ENCODE data around the gene TMEM161A.
"Not testable (repeated sequence)": the region's sequence is repeated elsewhere in the genome, so short reads cannot be mapped to it uniquely, and the experiment has no call there.

Gene TMEM161A

DNA sequence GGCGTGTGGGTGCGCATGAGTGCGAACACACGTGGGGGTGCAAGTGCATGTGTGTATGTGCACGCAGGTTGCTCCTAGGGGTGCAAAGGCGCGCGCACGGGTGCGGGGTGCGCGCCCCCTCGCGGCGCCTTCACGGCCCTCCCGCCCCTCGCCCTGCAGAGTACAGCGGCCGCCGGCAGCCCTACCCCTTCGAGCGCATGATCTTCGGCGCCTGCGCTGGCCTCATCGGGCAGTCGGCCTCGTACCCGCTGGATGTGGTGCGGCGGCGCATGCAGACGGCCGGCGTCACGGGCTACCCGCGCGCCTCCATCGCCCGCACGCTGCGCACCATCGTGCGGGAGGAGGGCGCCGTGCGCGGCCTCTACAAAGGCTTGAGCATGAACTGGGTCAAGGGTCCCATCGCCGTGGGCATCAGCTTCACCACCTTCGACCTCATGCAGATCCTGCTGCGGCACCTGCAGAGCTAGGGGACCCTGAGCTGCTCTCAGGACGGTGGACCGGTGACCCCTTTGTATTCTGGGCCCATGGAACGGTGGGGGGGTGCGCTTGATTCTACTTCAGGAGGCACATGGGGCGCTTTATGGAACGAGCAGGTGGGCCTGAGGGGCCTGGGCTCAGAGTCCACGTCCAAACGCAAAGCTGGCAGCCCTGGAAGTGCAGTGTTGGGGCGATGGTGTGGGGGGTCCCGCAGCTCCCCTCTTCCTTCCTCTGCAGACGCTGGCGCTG is 27.7 kb downstream of the TMEM161A start:
- Histone ChIP-seq H2AK5ac (ENCODE audit: low read length) (no peak overlapping the region), H3K18ac (ENCODE audit: low read length) (no peak overlapping the region), H4K5ac (ENCODE audit: low read length) (no peak overlapping the region), H3K79me1 (ENCODE audit: low read length) (no peaks in the 10 kb centered on the region), H3K4me1 (ENCODE audit: control insufficient read depth, low read depth, low read length) (no peaks in the 10 kb centered on the region), H3K27ac (ENCODE audit: low read depth, low read length) (no peak overlapping the region), H2BK5ac (ENCODE audit: low read length) (no peak overlapping the region), H3K9ac (ENCODE audit: low read length) (no peak overlapping the region), H3K4ac (ENCODE audit: low read depth, low read length) (no peak overlapping the region), H3K36me3 (ENCODE audit: control insufficient read depth, insufficient read depth, low read length) (no peaks in the 10 kb centered on the region), H3K56ac (ENCODE audit: low read length) (no peak overlapping the region), H3K79me2 (ENCODE audit: control insufficient read depth, insufficient read depth, low read length) (no peaks in the 10 kb centered on the region), H3K27me3 (ENCODE audit: insufficient read depth, low read length, poor library complexity) (no peaks in the 10 kb centered on the region), H2BK15ac (replicated peaks; ENCODE audit: low read depth) (no peak overlapping the region), H4K8ac (ENCODE audit: low read depth, low read length) (no peak overlapping the region), H3K4me3 (ENCODE audit: low read length) (no peak overlapping the region), H3K4me2 (ENCODE audit: low read length) (no peak overlapping the region), H3K23ac (ENCODE audit: low read length) (no peak overlapping the region), H2BK120ac (ENCODE audit: low read depth, low read length) (no peak overlapping the region)
- no peak for DNase-seq
- no CpG with 5 or more reads among the region's 66 CpGs for WGBS (ENCODE audit: extremely low coverage, insufficient coverage, low lambda C conversion rate)

GRCh38 chr19:19109601-19110000 is 28.7 kb downstream of the TMEM161A start:
- WGBS (ENCODE audit: extremely low coverage, insufficient coverage, low lambda C conversion rate) = no CpG with 5 or more reads among the region's 9 CpGs
- no peak overlapping the region for H2BK120ac ChIP-seq (ENCODE audit: low read depth, low read length)

GRCh38 chr19:19107654-19108053 is 30.6 kb downstream of the TMEM161A start:
- no peak overlapping the region for H3K4me2 ChIP-seq (ENCODE audit: low read length)
- no peak overlapping the region for H2BK15ac ChIP-seq (replicated peaks; ENCODE audit: low read depth)
- WGBS (ENCODE audit: extremely low coverage, insufficient coverage, low lambda C conversion rate) = no CpG with 5 or more reads among the region's 11 CpGs
- H3K4me3 ChIP-seq (ENCODE audit: low read length) = no peak overlapping the region
- H3K79me1 ChIP-seq (ENCODE audit: low read length) = no peaks in the 10 kb centered on the region
- no peak overlapping the region for H2BK120ac ChIP-seq (ENCODE audit: low read depth, low read length)
- no peaks in the 10 kb centered on the region for H3K79me2 ChIP-seq (ENCODE audit: control insufficient read depth, insufficient read depth, low read length)
- no peak overlapping the region for H3K27ac ChIP-seq (ENCODE audit: low read depth, low read length)
- no peak overlapping the region for H2BK5ac ChIP-seq (ENCODE audit: low read length)
- peaks cover 2% of the 10 kb centered on the region for H3K4me1 ChIP-seq (ENCODE audit: control insufficient read depth, low read depth, low read length)
- peak; percentile 19 for DNase-seq
- H4K8ac ChIP-seq (ENCODE audit: low read depth, low read length) = no peak overlapping the region
- no peak overlapping the region for H3K9ac ChIP-seq (ENCODE audit: low read length)
- no peak overlapping the region for H3K4ac ChIP-seq (ENCODE audit: low read depth, low read length)
- no peaks in the 10 kb centered on the region for H3K27me3 ChIP-seq (ENCODE audit: insufficient read depth, low read length, poor library complexity)
- no peak overlapping the region for H3K23ac ChIP-seq (ENCODE audit: low read length)
- H2AK5ac ChIP-seq (ENCODE audit: low read length) = no peak overlapping the region
- H3K18ac ChIP-seq (ENCODE audit: low read length) = no peak overlapping the region
- H3K56ac ChIP-seq (ENCODE audit: low read length) = no peak overlapping the region
- H4K5ac ChIP-seq (ENCODE audit: low read length) = no peak overlapping the region
- H3K36me3 ChIP-seq (ENCODE audit: control insufficient read depth, insufficient read depth, low read length) = no peaks in the 10 kb centered on the region

More at GRCh38 chr19:19109601-19110000, 28.7 kb downstream of the TMEM161A start:
- H3K79me2 ChIP-seq (ENCODE audit: control insufficient read depth, insufficient read depth, low read length) = no peaks in the 10 kb centered on the region
- no peak overlapping the region for H3K9ac ChIP-seq (ENCODE audit: low read length)
- H3K79me1 ChIP-seq (ENCODE audit: low read length) = no peaks in the 10 kb centered on the region
- H4K8ac ChIP-seq (ENCODE audit: low read depth, low read length) = no peak overlapping the region
- H3K27me3 ChIP-seq (ENCODE audit: insufficient read depth, low read length, poor library complexity) = no peaks in the 10 kb centered on the region
- no peak overlapping the region for H2AK5ac ChIP-seq (ENCODE audit: low read length)
- no peak overlapping the region for H3K4me3 ChIP-seq (ENCODE audit: low read length)
- no peak overlapping the region for H2BK5ac ChIP-seq (ENCODE audit: low read length)
- no peak overlapping the region for H3K23ac ChIP-seq (ENCODE audit: low read length)
- no peak overlapping the region for H2BK15ac ChIP-seq (replicated peaks; ENCODE audit: low read depth)
- H3K4me2 ChIP-seq (ENCODE audit: low read length) = no peak overlapping the region
- DNase-seq = no peak
- H3K56ac ChIP-seq (ENCODE audit: low read length) = no peak overlapping the region
- no peak overlapping the region for H3K18ac ChIP-seq (ENCODE audit: low read length)
- H3K36me3 ChIP-seq (ENCODE audit: control insufficient read depth, insufficient read depth, low read length) = no peaks in the 10 kb centered on the region
- no peak overlapping the region for H3K4ac ChIP-seq (ENCODE audit: low read depth, low read length)
- peaks cover 2% of the 10 kb centered on the region for H3K4me1 ChIP-seq (ENCODE audit: control insufficient read depth, low read depth, low read length)
- H4K5ac ChIP-seq (ENCODE audit: low read length) = no peak overlapping the region
- H3K27ac ChIP-seq (ENCODE audit: low read depth, low read length) = no peak overlapping the region

GRCh38 chr19:19106938-19107337 is 31.3 kb downstream of the TMEM161A start:
- not testable (repeated sequence) for H3K9ac ChIP-seq (ENCODE audit: low read length); H4K8ac ChIP-seq (ENCODE audit: low read depth, low read length); H3K27me3 ChIP-seq (ENCODE audit: insufficient read depth, low read length, poor library complexity); H3K4me1 ChIP-seq (ENCODE audit: control insufficient read depth, low read depth, low read length); H3K36me3 ChIP-seq (ENCODE audit: control insufficient read depth, insufficient read depth, low read length); H3K18ac ChIP-seq (ENCODE audit: low read length); H2BK120ac ChIP-seq (ENCODE audit: low read depth, low read length); DNase-seq; H3K4ac ChIP-seq (ENCODE audit: low read depth, low read length); H3K4me3 ChIP-seq (ENCODE audit: low read length); H3K27ac ChIP-seq (ENCODE audit: low read depth, low read length); H3K23ac ChIP-seq (ENCODE audit: low read length); H3K56ac ChIP-seq (ENCODE audit: low read length); H2BK5ac ChIP-seq (ENCODE audit: low read length); H3K79me1 ChIP-seq (ENCODE audit: low read length); H4K5ac ChIP-seq (ENCODE audit: low read length); H3K79me2 ChIP-seq (ENCODE audit: control insufficient read depth, insufficient read depth, low read length); H2AK5ac ChIP-seq (ENCODE audit: low read length); H2BK15ac ChIP-seq (replicated peaks; ENCODE audit: low read depth); H3K4me2 ChIP-seq (ENCODE audit: low read length)
- WGBS (ENCODE audit: extremely low coverage, insufficient coverage, low lambda C conversion rate) = no CpG with 5 or more reads among the region's 7 CpGs

DNA sequence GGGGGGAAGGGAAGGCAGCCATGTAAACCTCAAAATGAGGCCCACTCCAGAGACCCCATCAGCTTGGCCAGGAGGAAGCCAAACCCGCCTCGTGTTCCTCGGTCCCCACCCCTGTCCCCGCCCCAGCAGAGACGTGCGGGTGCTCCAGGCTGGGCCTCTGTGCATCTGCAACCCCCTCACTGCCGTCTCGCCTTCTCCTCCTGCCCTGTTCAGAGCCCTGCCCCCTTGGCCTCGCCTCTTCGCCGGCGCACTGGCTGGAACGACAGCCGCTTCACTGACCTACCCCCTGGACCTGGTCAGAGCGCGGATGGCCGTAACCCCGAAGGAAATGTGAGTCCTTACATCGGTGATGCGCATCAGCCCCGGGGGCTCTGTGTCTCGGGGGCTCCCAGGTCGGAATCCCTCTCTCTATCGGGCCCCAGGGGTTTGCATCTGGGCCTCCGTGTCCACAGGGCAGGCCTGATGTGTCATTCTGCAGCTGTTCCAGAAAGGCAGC is 32.2 kb downstream of the TMEM161A start:
- Histone ChIP-seq H3K27ac (ENCODE audit: low read depth, low read length) (no peak overlapping the region), H3K79me1 (ENCODE audit: low read length) (no peaks in the 10 kb centered on the region), H3K4ac (ENCODE audit: low read depth, low read length) (no peak overlapping the region), H3K4me2 (ENCODE audit: low read length) (peak overlapping the region; percentile 84), H3K4me1 (ENCODE audit: control insufficient read depth, low read depth, low read length) (peaks cover 2% of the 10 kb centered on the region), H3K23ac (ENCODE audit: low read length) (no peak overlapping the region), H2BK5ac (ENCODE audit: low read length) (peak overlapping the region; percentile 17), H3K9ac (ENCODE audit: low read length) (peak overlapping the region; percentile 65), H3K36me3 (ENCODE audit: control insufficient read depth, insufficient read depth, low read length) (no peaks in the 10 kb centered on the region), H2AK5ac (ENCODE audit: low read length) (no peak overlapping the region), H3K79me2 (ENCODE audit: control insufficient read depth, insufficient read depth, low read length) (no peaks in the 10 kb centered on the region), H2BK15ac (replicated peaks; ENCODE audit: low read depth) (no peak overlapping the region), H3K18ac (ENCODE audit: low read length) (peak overlapping the region; percentile 16), H3K4me3 (ENCODE audit: low read length) (peak overlapping the region; percentile 14), H3K27me3 (ENCODE audit: insufficient read depth, low read length, poor library complexity) (no peaks in the 10 kb centered on the region), H4K5ac (ENCODE audit: low read length) (no peak overlapping the region), H4K8ac (ENCODE audit: low read depth, low read length) (no peak overlapping the region), H2BK120ac (ENCODE audit: low read depth, low read length) (no peak overlapping the region), H3K56ac (ENCODE audit: low read length) (peak overlapping the region; percentile 87)
- no CpG with 5 or more reads among the region's 25 CpGs for WGBS (ENCODE audit: extremely low coverage, insufficient coverage, low lambda C conversion rate)
- DNase-seq = no peak

Data from mesendoderm (in vitro differentiated cells).